ENCODE results near the gene MCC.

GRCh38 chr5:113157886-113158285 is 330.4 kb downstream of the MCC start:
- no peak for TF ChIP-seq BHLHE40 (IDR thresholded peaks at IDR 0.05; ENCODE audit: borderline replicate concordance)
- TF ChIP-seq TARDBP (IDR thresholded peaks at IDR 0.05), result no peak
- no peak for TF ChIP-seq SUZ12 (IDR thresholded peaks at IDR 0.05)
- no peak for TF ChIP-seq FOXM1 (IDR thresholded peaks at IDR 0.05; ENCODE audit: borderline replicate concordance)
